ENCODE measurements around the gene ASIC3.

ASIC3 gene

GRCh38 chr7:151034312-151035025 lies 13.9 kb upstream of the ASIC3 start:
- no peak overlapping the region for H3K9ac ChIP-seq (ENCODE audit: low read length)
- no peaks in the 10 kb centered on the region for H3K4me1 ChIP-seq (ENCODE audit: low read length)
- TF ChIP-seq EZH2phosphoT487 (IDR thresholded peaks at IDR 0.05; ENCODE audit: low read length) = no peak
- H3K36me3 ChIP-seq (replicated peaks; ENCODE audit: insufficient read depth, low read length) = no peaks in the 10 kb centered on the region
- H3F3A ChIP-seq (ENCODE audit: insufficient read depth, low read length) = no peaks in the 10 kb centered on the region
- DNase-seq = no peak
- H3K27me3 ChIP-seq (replicated peaks; ENCODE audit: insufficient read depth, low read length) = no peaks in the 10 kb centered on the region
- no peaks in the 10 kb centered on the region for H3K9me3 ChIP-seq (replicated peaks; ENCODE audit: insufficient read depth, low read length)
- H3K27ac ChIP-seq (ENCODE audit: low read length) = no peak overlapping the region
- no peak overlapping the region for H2AFZ ChIP-seq (ENCODE audit: low read length)
- H3K9me2 ChIP-seq (replicated peaks; ENCODE audit: insufficient read depth, low read length) = no peaks in the 10 kb centered on the region
- H4K20me1 ChIP-seq (ENCODE audit: insufficient read depth, low read length) = no peaks in the 10 kb centered on the region
- H3K79me2 ChIP-seq (ENCODE audit: low read length) = peaks cover 13% of the 10 kb centered on the region
- no peak overlapping the region for H3K4me2 ChIP-seq (ENCODE audit: low read depth, low read length)
- no peak overlapping the region for H3K4me3 ChIP-seq (ENCODE audit: low read length)

GRCh38 chr7:151035026-151035717 lies 13.2 kb upstream of the ASIC3 start:
- no peaks in the 10 kb centered on the region for H3K27me3 ChIP-seq (replicated peaks; ENCODE audit: insufficient read depth, low read length)
- DNase-seq = no peak
- no peak overlapping the region for H3K27ac ChIP-seq (ENCODE audit: low read length)
- H3K79me2 ChIP-seq (ENCODE audit: low read length) = 0 out of 2 replicates have a peak, but pooled peaks cover 7% of the 10 kb centered on the region
- no peak overlapping the region for H2AFZ ChIP-seq (ENCODE audit: low read length)
- no peaks in the 10 kb centered on the region for H3F3A ChIP-seq (ENCODE audit: insufficient read depth, low read length)
- H3K9me2 ChIP-seq (replicated peaks; ENCODE audit: insufficient read depth, low read length) = no peaks in the 10 kb centered on the region
- no peak for TF ChIP-seq EZH2 (optimal IDR thresholded peaks at IDR 0.05; ENCODE audit: low read depth, low read length)
- TF ChIP-seq CTCF (IDR thresholded peaks at IDR 0.05; ENCODE audit: low read length) = no peak
- TF ChIP-seq EZH2phosphoT487 (IDR thresholded peaks at IDR 0.05; ENCODE audit: low read length) = no peak
- H3K4me2 ChIP-seq (ENCODE audit: low read depth, low read length) = no peak overlapping the region
- H3K9ac ChIP-seq (ENCODE audit: low read length) = no peak overlapping the region
- H3K4me1 ChIP-seq (ENCODE audit: low read length) = no peaks in the 10 kb centered on the region
- H3K36me3 ChIP-seq (replicated peaks; ENCODE audit: insufficient read depth, low read length) = no peaks in the 10 kb centered on the region
- no peaks in the 10 kb centered on the region for H4K20me1 ChIP-seq (ENCODE audit: insufficient read depth, low read length)
- no peaks in the 10 kb centered on the region for H3K9me3 ChIP-seq (replicated peaks; ENCODE audit: insufficient read depth, low read length)
- H3K4me3 ChIP-seq (ENCODE audit: low read length) = no peak overlapping the region

- H3K9me2 ChIP-seq (replicated peaks; ENCODE audit: insufficient read depth, low read length) = no peaks in the 10 kb centered on the region
- TF ChIP-seq CTCF (IDR thresholded peaks at IDR 0.05; ENCODE audit: low read length) = no peak
- DNase-seq = no peak
- H3K4me3 ChIP-seq (ENCODE audit: low read length) = no peak overlapping the region
- 0 out of 2 replicates have a peak, but pooled peaks cover 7% of the 10 kb centered on the region for H3K79me2 ChIP-seq (ENCODE audit: low read length)
- H2AFZ ChIP-seq (ENCODE audit: low read length) = no peak overlapping the region
- no peak overlapping the region for H3K9ac ChIP-seq (ENCODE audit: low read length)
- no peak overlapping the region for H3K27ac ChIP-seq (ENCODE audit: low read length)
- no peaks in the 10 kb centered on the region for H3K9me3 ChIP-seq (replicated peaks; ENCODE audit: insufficient read depth, low read length)
- H3K4me2 ChIP-seq (ENCODE audit: low read depth, low read length) = no peak overlapping the region
- no peaks in the 10 kb centered on the region for H4K20me1 ChIP-seq (ENCODE audit: insufficient read depth, low read length)
- no peaks in the 10 kb centered on the region for H3K4me1 ChIP-seq (ENCODE audit: low read length)
- no peaks in the 10 kb centered on the region for H3K27me3 ChIP-seq (replicated peaks; ENCODE audit: insufficient read depth, low read length)
- H3K36me3 ChIP-seq (replicated peaks; ENCODE audit: insufficient read depth, low read length) = no peaks in the 10 kb centered on the region
- no peaks in the 10 kb centered on the region for H3F3A ChIP-seq (ENCODE audit: insufficient read depth, low read length)
These were observed 12.4 kb upstream of the ASIC3 start for GRCh38 chr7:151035902-151036301.

Measured in MM.1S (cell line).